HG03342 (cell line): ENCODE data around the gene SORCS3.

Experiments used
- ATAC-seq: cut with Tn5 transposase; IDR thresholded peaks from one replicate; pipeline ENCODE4 v1.9.1; 2021; ENCODE audit warnings: mild to moderate bottlenecking, moderate library complexity; ENCODE audit not compliant: unreplicated experiment

Gene SORCS3

DNA sequence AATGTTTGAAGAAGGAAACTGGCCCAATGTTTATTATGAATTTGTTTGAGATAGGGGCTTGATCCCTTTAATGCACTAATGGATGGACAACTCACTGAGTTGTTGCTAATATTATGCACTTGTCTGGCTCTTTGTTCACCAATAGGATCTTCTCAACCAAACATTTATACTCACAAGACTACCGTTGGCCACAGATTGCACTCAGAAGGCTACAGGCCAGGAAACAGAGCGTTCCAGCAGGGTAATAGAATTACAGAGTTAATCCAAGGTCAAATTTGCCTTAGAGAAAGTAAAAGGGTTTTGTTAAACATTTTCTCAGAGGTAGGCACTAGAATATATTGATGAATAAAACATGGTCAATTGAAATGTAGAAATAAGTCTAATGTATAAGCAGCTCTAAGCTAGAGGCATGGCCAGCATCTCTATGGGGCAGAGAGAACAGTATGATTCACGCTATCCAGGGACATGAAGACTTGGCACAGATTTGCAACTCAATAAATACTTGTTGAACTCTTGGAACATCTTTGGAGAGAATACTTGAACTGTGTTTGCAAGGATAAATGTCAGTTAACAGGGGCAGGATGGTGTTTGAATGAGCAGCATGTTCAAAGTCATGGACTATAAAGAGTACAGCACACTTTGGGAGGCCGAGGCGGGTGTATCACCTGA is 606.9 kb downstream of the SORCS3 start:
- ATAC-seq: no peak

DNA sequence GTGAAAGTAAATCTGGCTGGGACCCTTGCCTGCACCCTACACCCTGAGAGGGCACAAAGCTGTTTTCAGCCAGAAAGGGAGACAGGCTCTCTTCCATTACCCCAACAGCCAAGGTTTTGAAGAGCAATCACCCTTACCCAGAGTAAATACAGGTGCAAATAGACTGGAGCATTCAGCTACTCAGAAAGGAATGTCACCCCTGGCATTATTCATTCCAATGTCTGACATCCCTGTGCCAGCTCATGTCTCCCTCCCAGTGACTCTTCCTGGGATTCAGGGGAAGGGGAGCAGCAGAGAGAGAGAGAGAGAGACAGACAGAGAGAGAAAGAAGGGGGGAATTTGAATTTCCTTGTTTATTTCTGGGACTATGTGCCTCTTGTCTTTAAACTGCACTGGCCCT is 611.8 kb downstream of the SORCS3 start:
- no peak for ATAC-seq

DNA sequence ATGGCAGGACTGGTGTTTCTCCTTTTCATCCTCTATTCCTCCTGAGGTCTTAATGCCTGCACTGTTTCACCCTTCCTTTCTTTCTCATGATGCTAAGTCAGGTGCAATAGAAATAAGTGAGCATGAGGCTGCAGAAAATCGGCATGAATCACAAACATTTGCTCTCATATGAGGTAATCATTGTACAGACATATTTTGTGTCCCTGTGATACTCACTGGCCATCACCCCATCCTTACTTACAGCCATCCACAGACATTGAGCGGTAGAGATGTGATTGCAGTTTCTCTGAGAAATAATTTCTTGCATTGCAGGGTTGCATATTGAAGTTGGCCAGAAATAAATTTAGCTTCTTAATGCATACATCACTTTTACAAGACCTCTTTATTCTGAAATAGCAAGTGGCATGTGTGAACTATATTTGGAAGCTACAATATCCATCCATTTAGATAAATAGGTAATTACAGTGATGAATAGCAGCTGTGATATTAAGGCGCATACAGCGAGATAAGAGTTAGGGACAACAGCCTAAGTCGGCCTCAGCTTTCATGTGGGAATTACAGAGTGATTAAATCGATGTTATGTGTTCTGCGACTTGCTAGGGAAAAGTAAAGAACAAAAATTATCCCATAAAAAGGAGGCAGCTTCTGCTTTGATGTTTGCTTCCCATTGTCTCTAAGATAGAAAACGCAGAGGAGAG is 612.6 kb downstream of the SORCS3 start:
- no peak for ATAC-seq

GRCh38 chr10:105258036-105258673 is 617.1 kb downstream of the SORCS3 start:
- ATAC-seq: no peak

DNA sequence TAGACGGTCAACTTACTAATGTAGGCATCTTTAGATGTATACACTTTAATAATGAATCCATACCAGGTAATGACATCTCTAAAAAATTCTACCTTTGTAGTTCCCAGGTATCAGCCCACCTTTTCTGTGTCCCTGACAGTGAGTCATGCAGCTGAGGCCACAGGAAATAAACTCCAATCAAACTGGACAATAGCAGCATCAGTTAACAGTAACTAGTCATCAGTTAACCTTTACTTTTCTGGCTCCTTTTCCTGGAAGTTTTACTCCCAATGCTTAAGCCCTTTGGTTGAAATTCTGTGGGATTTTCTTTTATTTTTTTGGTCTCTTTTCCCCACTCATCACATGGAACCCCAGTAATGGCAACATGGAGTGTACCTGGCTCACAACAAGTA is 617.6 kb downstream of the SORCS3 start:
- ATAC-seq: no peak

DNA sequence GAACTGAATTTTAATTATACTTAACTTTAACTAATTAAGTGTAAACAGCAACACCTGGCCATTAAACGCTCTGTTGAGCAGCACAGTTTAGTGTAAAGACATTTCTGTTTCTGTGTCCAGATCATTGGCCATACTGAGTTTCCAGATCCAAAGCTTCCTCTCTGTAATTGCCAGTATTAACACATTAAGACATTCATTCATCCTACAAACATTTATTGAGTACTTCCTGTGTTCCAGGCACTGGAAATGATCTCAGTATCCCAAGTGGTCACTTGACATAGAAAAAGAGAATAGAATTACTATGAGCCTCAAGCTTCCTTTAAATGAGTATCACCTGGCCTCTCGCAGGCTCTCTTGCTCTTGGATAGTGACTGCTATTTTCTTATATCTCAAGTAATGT is 618.1 kb downstream of the SORCS3 start:
- no peak for ATAC-seq

GRCh38 chr10:105262666-105263065 is 621.6 kb downstream of the SORCS3 start:
- no peak for ATAC-seq

GRCh38 chr10:105266966-105267539 is 626.0 kb downstream of the SORCS3 start:
- ATAC-seq: no peak

DNA sequence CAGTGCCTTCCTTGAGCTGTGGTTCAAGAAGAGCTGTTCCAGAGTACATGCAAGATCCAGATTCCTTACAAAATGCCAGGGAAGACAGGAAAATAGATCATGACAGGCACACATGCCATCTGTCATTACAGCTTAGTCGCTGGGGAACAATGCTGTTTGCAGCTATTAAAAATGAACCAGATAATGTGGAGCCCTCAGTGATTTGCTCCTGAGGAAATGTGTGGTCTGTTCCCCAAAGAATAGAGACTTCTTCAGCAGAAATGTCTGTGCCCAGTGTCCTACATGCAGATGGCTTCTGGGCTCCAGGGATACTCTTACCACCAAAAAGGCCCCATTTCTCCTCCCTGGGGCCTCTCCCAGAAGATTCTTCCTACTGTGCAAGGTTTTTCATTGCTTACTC is 627.9 kb downstream of the SORCS3 start:
- no peak for ATAC-seq

- ATAC-seq: no peak
These were observed 628.6 kb downstream of the SORCS3 start for GRCh38 chr10:105269689-105270088.

GRCh38 chr10:105274556-105275070 is 633.5 kb downstream of the SORCS3 start:
- no peak for ATAC-seq

- no peak for ATAC-seq
These were observed 637.3 kb downstream of the SORCS3 start for GRCh38 chr10:105278439-105278838.

- ATAC-seq: no peak
These were observed 638.0 kb downstream of the SORCS3 start for GRCh38 chr10:105279101-105279500.

DNA sequence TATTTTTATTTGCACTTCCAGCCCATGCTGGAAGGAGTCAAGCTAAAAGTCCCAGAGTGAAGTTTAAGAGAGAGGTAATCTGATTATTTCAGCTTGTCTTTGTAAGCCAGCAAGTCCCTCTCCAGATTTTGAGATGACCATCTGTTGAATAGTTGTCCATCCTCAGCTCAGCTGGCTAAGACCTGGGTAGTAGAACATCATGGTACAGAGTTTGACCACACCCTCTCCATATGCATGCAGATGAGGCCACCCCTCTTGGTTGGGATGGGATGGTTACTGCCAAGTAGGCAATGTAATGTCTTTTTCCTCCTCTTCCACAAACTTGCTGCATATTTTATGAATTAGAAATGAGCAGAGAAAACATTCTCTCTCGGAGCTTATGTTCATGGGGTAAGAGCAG is 639.8 kb downstream of the SORCS3 start:
- no peak for ATAC-seq

- ATAC-seq: no peak
These were observed 643.6 kb downstream of the SORCS3 start for GRCh38 chr10:105284476-105285215.

GRCh38 chr10:105288026-105288425 is 646.9 kb downstream of the SORCS3 start:
- ATAC-seq: no peak

DNA sequence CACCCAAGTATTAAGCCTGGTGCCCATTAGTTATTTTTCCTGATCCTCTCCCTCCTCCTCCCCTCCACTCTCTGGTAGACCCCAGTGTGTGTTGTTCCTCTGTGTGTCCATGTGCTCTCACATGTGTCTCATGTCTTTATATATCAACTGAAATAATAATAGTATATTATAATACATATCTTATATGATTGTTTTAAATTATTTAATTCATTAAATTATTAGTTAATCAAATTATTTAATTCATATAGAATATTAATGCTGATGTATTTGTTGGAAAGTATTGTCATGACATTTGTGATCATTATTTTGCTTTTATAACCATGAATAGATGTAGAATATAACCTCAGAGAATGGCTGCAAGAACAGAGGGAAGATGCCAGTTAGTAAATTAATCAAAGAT is 647.5 kb downstream of the SORCS3 start:
- no peak for ATAC-seq

GRCh38 chr10:105291571-105291970 is 650.5 kb downstream of the SORCS3 start:
- no peak for ATAC-seq

- ATAC-seq: no peak
These were observed 651.1 kb downstream of the SORCS3 start for GRCh38 chr10:105292236-105292635.
